ENCODE measurements around the gene PGC. TPM values are rescaled to one million over a fixed set of nuclear protein-coding genes. Genes with fewer than 3 reads are reported as not detected.

Gene PGC
- total RNA-seq, 4 donors from 2014 or later: 0.62 TPM; not detected in 3

DNA sequence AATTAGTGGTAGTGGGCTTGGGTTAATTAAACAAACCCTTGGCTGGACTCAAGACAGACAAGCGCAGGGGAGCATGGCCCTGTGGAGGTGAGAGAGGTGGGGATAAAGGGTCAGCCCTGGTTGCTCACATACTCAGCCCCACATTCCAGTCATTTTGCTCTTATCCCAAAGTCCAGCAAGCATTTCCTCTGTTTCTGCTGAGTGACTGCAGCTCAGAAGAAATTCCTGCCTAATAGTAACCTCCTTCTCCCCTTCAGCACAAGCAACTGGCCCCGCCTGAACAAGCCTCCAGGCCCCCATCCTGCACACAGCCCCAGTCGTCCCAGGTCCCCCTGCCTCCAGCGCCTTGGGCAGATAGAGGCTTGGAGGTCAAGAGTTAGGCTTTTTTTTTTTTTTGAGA, 8.2 kb downstream of the PGC start:
- WGBS, 2 donors (ENCODE audit: low coverage in 1 of 2): 65 to 85% methylated on average over 3 to 4 of the region's 4 CpGs
- H3K27ac ChIP-seq: no peak overlapping the region
- peaks cover 0 to 8% (median 0%) of the 10 kb centered on the region in 3 donors for H3K4me1 ChIP-seq
- H3K27me3 ChIP-seq: no peaks in the 10 kb centered on the region
- H3K4me3 ChIP-seq: no peak overlapping the region
- H3K9me3 ChIP-seq: no peaks in the 10 kb centered on the region
- no peak for ATAC-seq
- H3K36me3 ChIP-seq: no peaks in the 10 kb centered on the region
- TF ChIP-seq, protein P1, sequence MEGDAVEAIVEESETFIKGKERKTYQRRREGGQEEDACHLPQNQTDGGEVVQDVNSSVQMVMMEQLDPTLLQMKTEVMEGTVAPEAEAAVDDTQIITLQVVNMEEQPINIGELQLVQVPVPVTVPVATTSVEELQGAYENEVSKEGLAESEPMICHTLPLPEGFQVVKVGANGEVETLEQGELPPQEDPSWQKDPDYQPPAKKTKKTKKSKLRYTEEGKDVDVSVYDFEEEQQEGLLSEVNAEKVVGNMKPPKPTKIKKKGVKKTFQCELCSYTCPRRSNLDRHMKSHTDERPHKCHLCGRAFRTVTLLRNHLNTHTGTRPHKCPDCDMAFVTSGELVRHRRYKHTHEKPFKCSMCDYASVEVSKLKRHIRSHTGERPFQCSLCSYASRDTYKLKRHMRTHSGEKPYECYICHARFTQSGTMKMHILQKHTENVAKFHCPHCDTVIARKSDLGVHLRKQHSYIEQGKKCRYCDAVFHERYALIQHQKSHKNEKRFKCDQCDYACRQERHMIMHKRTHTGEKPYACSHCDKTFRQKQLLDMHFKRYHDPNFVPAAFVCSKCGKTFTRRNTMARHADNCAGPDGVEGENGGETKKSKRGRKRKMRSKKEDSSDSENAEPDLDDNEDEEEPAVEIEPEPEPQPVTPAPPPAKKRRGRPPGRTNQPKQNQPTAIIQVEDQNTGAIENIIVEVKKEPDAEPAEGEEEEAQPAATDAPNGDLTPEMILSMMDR (IDR thresholded peaks at IDR 0.05): no peak
- TF ChIP-seq POLR2A (IDR thresholded peaks at IDR 0.05) (no peak), EP300 (IDR thresholded peaks at IDR 0.05) (no peak), POLR2AphosphoS5 (IDR thresholded peaks at IDR 0.05) (no peak)

DNA sequence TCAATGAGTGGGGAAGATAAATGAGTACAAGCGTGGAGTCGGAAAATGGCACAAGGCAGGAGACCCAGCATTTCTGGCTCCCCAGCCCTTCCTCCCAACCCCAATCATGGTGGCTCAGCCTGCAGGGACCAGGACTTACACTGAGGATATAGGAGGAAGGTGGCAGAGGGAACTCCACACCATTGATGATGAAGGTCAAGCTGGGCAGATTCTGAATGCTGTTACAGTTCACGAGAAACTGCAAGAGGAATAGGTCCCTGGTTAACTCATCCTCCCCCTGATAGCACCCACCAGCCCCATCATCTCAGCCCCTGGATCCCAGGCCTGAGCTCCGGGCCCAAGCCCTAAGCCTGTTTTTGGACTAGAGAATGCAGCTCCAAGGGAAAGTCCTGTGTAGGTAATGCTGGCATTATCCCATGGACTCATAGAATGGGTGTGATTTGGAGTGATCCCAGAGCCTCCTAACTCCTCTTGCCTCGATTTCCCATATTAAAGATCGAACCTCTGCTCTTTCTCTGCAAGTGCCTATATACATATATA, 9.5 kb downstream of the PGC start:
- no peak overlapping the region for H3K27ac ChIP-seq
- peaks cover 0 to 21% (median 7%) of the 10 kb centered on the region in 3 donors for H3K4me1 ChIP-seq
- H3K9me3 ChIP-seq: no peaks in the 10 kb centered on the region
- H3K4me3 ChIP-seq: no peak overlapping the region
- TF ChIP-seq POLR2AphosphoS5 (IDR thresholded peaks at IDR 0.05) (no peak), POLR2A (IDR thresholded peaks at IDR 0.05) (no peak), EP300 (IDR thresholded peaks at IDR 0.05) (no peak)
- TF ChIP-seq, protein P1 (IDR thresholded peaks at IDR 0.05): no peak
- H3K27me3 ChIP-seq: no peaks in the 10 kb centered on the region
- WGBS, 2 donors (ENCODE audit: low coverage in 1 of 2): 88% methylated on average over 2 to 6 of the region's 6 CpGs
- no peak for ATAC-seq
- no peaks in the 10 kb centered on the region for H3K36me3 ChIP-seq

DNA sequence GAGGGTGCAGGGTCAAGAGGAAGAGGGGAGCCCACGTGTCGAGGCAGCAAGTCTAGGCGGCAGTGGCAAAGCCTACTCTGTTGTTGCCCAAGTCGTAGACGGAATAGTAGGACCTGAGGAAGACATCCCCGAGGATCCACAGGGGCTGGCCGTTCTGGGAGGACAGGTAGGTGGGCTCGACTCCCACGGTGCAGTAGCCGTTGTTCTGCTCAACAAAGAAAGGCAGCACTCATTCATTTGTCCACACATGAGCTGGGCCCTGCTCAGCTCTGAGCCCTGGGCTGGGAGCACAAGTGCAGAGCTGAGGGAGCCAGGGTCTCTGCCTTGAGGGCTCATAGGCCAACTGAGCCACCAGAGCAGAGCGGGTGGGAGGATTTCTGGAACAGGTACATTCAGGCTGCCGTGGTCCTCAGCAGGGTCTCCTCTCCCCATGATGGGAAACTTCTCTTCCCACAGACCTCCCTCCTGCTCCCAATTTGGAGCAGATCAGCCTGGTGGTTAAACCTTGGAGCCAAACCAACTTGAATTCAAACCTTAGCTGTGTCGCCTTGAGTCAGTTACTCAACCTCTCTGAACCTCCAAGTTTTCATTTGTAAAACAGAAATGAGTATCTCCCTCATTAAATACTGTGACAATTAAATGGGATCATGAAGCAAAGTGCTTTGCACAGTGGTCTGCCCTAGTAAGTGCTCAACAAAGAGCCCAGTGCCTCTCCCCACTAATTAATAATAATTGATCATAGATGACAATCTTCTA, 10.2 kb downstream of the PGC start:
- no peak overlapping the region for H3K4me3 ChIP-seq
- ATAC-seq: no peak
- H3K36me3 ChIP-seq: no peaks in the 10 kb centered on the region
- 83% methylated on average over 1 of the region's 13 CpGs; no CpG with 5 or more reads in 1 of the 2 donors for WGBS, 2 donors (ENCODE audit: low coverage in 1 of 2)
- no peak for TF ChIP-seq POLR2AphosphoS5 (IDR thresholded peaks at IDR 0.05)
- H3K27me3 ChIP-seq: no peaks in the 10 kb centered on the region
- no peaks in the 10 kb centered on the region for H3K9me3 ChIP-seq
- no peak overlapping the region for H3K27ac ChIP-seq
- peaks cover 0 to 28% (median 9%) of the 10 kb centered on the region in 3 donors for H3K4me1 ChIP-seq

DNA sequence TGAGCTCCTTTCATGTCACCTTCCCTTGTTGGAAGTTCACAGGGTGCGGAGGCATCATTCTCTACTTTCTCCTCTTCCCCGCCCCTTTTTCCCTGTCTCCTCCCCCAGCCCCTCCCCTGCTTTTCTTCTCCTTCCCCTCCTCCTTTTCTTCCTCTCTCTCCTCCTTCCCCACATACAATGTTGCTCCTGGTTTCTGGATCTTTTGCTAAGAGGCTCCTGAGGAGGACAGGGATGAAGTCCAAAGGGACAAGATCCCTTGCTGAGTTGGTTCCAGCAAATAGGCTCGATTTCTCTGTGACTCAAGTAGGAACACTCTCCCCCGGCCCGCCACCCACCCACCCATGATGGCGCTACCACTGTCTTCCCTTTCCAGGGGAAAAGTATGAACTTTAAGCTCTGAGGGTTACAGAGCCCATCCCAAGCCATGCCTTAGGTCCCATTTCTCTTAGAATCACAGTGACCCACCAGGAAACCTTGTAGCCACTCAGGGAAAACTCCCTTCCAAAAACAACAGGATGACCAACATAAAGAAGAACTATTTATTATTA, 10.9 kb downstream of the PGC start:
- Histone ChIP-seq H3K9me3 (no peaks in the 10 kb centered on the region), H3K27ac (no peak overlapping the region), H3K27me3 (no peaks in the 10 kb centered on the region), H3K4me3 (no peak overlapping the region), H3K36me3 (no peaks in the 10 kb centered on the region), H3K4me1 (peaks cover 0 to 35% (median 9%) of the 10 kb centered on the region in 3 donors)
- ATAC-seq: no peak
- TF ChIP-seq EP300 (IDR thresholded peaks at IDR 0.05): no peak
- TF ChIP-seq, protein P1 (IDR thresholded peaks at IDR 0.05): no peak
- no peak for TF ChIP-seq POLR2A (IDR thresholded peaks at IDR 0.05)
- TF ChIP-seq POLR2AphosphoS5 (IDR thresholded peaks at IDR 0.05): no peak
- 59 to 100% methylated on average over 1 to 4 of the region's 6 CpGs for WGBS, 2 donors (ENCODE audit: low coverage in 1 of 2)

DNA sequence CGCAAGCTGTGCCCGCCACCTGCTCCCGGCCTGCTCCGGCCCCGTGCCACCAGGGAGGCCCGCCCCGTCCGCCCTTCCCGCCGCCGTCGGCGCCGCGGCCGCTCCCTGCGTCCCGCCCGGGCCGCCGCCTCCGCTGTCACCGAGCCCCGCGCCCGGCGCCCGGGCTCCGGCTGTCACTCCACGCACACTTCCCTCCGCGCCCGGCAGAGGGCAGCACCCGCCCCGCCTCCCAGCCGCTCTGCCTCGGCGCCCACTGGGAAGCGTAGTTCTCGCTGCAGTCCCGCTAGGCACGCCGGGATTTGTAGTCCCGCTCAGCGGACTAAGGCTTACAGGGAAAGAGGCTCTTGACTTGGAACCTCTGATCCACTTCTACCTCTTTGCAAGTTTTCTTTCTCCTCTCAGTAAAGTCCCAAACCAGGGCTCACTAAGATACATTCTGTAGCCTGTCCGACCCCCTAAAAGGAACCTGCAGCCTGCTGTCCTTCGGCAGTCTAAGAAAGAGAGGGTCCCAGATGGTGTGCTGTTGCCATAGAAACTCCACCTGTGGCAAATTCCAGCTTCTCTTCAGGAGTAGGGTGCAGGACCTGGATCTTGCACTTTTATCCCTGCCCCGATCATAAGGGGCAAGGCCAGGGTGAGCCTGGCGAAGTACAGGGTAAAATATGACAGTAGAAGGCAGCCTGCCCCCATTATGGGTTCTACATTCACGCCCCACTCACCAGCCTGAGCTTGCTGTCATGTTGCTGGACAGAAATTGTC, 11.6 kb downstream of the PGC start, which contains the start of gene TFEB:
TFEB (minus strand) TSS at position 182 of the 759 bp plus-strand sequence. CDS start 44,395 bp downstream, outside the sequence.
- Histone ChIP-seq H3K9me3 (no peaks in the 10 kb centered on the region), H3K4me3 (peak within 1 kb of the TSS; percentile 64 to 99), H3K36me3 (no peaks in the 10 kb centered on the region), H3K4me1 (peaks cover 0 to 42% (median 11%) of the 10 kb centered on the region in 3 donors), H3K27me3 (no peaks in the 10 kb centered on the region), H3K27ac (peak within 1 kb of the TSS; percentile 89 to 99 (median 92))
- TF ChIP-seq POLR2AphosphoS5 (IDR thresholded peaks at IDR 0.05) (peak; percentile 53), EP300 (IDR thresholded peaks at IDR 0.05) (no peak), POLR2A (IDR thresholded peaks at IDR 0.05) (peak in 1 of 2 donors; percentile 75)
- TF ChIP-seq, protein P1 (IDR thresholded peaks at IDR 0.05): peak in 3 of 4 experiments; percentile 89 to 97 (median 96)
- peak; percentile 87 for ATAC-seq
- 18 to 86% methylated on average over 1 to 16 of the region's 50 CpGs for WGBS, 2 donors (ENCODE audit: low coverage in 1 of 2)
